Prostate gland (tissue), 2 donors: ENCODE results near the gene SMC1A. TPM values are rescaled to one million over a fixed set of nuclear protein-coding genes. Genes with fewer than 3 reads are reported as not detected.

Experiments used
- DNase-seq: peaks from one replicate; pipeline ENCODE4 v3.0.0-alpha.2; 2019; ENCODE audit warnings: low spot score
- H3K27ac ChIP-seq, 2 donors: fragments of 200-600 bp; sonication (generic); 2 replicates each; pipeline ENCODE4 v1.5.1; 2017 to 2019
- H3K27me3 ChIP-seq: fragments of 200-600 bp; sonication (generic); replicated peaks from 2 replicates; pipeline ENCODE4 v1.5.1; 2019; ENCODE audit not compliant: insufficient read depth
- H3K36me3 ChIP-seq, 2 donors: fragments of 200-600 bp; sonication (generic); 1 replicate in 1 of 2; 2 replicates in 1 of 2; pipeline versions ENCODE4 v1.5.1 to v1.8.1; 2017 to 2019
- H3K4me1 ChIP-seq: fragments of 200-600 bp; sonication (generic); replicated peaks from 2 replicates; pipeline ENCODE4 v1.5.1; 2019
- H3K4me3 ChIP-seq, 2 donors: fragments of 200-600 bp; sonication (generic); 2 replicates each; pipeline ENCODE4 v1.5.1; 2017 to 2019
- H3K9me3 ChIP-seq: fragments of 200-600 bp; sonication (generic); 2 replicates; pipeline ENCODE4 v1.5.1; 2017
- CTCF ChIP-seq, 4 experiments: fragments of 200-600 bp in 2 of 4; fragments of 450-650 bp in 2 of 4; sonication (generic) in 2 of 4; IDR thresholded peaks; 1 replicate in 3 of 4; 2 replicates in 1 of 4; pipeline ENCODE4 v1.5.1; 2016 to 2019; ENCODE audit warnings: antibody characterized with exemption in 4 of 4, mild to moderate bottlenecking in 2 of 4, moderate library complexity in 2 of 4
- POLR2A ChIP-seq: fragments of 450-650 bp; IDR thresholded peaks from one replicate; pipeline ENCODE4 v1.6.1; 2016; ENCODE audit warnings: antibody characterized with exemption, mild to moderate bottlenecking
- POLR2AphosphoS5 ChIP-seq: sonication (generic); formaldehyde crosslinking; IDR thresholded peaks from one replicate; pipeline ENCODE4 v1.6.1; 2017; ENCODE audit warnings: antibody characterized with exemption
- WGBS: methylation state at CpG from one replicate; pipeline ENCODE4 v1.1.5; 2018; 5-methylcytosine and 5-hydroxymethylcytosine counted together
- intact Hi-C: fragments of 100-400 bp; cut with DNase I; formaldehyde crosslinking; loops from one replicate; pipeline ENCODE4 v1.14.2; 2022
- total RNA-seq, 2 donors: library from RNA; depleted of rRNA; stranded (reverse); fragments of >200 nt; gene quantifications; one replicate each; pipeline ENCODE4 v1.1.0, GENCODE V29; 2016

SMC1A gene
- total RNA-seq, 2 donors from 2014 or later = 31.1 to 35.4 TPM

GRCh38 chrX:53403535-53403934, 18.9 kb downstream of the SMC1A start:
- no peak for DNase-seq
- H3K36me3 ChIP-seq = no peaks in the 10 kb centered on the region
- intact Hi-C loops = no loop called here
- 97% methylated on average over 10 of the region's 10 CpGs for WGBS
- no peaks in the 10 kb centered on the region for H3K27me3 ChIP-seq
- H3K27ac ChIP-seq = no peak overlapping the region
- H3K4me1 ChIP-seq = no peaks in the 10 kb centered on the region
- TF ChIP-seq POLR2A = no peak
- TF ChIP-seq POLR2AphosphoS5 = no peak
- TF ChIP-seq CTCF (IDR thresholded peaks at IDR 0.05) = no peak
- no peak overlapping the region for H3K4me3 ChIP-seq
- no peaks in the 10 kb centered on the region for H3K9me3 ChIP-seq

- Histone ChIP-seq H3K4me1 (no peaks in the 10 kb centered on the region), H3K36me3 (no peaks in the 10 kb centered on the region), H3K9me3 (no peaks in the 10 kb centered on the region), H3K4me3 (no peak overlapping the region), H3K27me3 (no peaks in the 10 kb centered on the region), H3K27ac (no peak overlapping the region)
- intact Hi-C loops = no loop called here
- 90% methylated on average over 1 of the region's 1 CpG for WGBS
- no peak for DNase-seq
- TF ChIP-seq CTCF (IDR thresholded peaks at IDR 0.05) = no peak
- TF ChIP-seq POLR2AphosphoS5 = no peak
- no peak for TF ChIP-seq POLR2A
Measured at GRCh38 chrX:53398216-53398615, 24.2 kb downstream of the SMC1A start.

GRCh38 chrX:53395605-53396298, 26.7 kb downstream of the SMC1A start:
- Histone ChIP-seq H3K27ac (no peak overlapping the region), H3K27me3 (no peaks in the 10 kb centered on the region), H3K4me3 (no peak overlapping the region), H3K36me3 (no peaks in the 10 kb centered on the region), H3K4me1 (no peaks in the 10 kb centered on the region), H3K9me3 (no peaks in the 10 kb centered on the region)
- TF ChIP-seq POLR2A = no peak
- no peak for TF ChIP-seq CTCF (IDR thresholded peaks at IDR 0.05)
- TF ChIP-seq POLR2AphosphoS5 = no peak
- intact Hi-C loops = no loop called here
- 100% methylated on average over 2 of the region's 2 CpGs for WGBS
- DNase-seq = no peak

GRCh38 chrX:53383376-53384076, 38.9 kb downstream of the SMC1A start:
- TF ChIP-seq POLR2A (no peak), POLR2AphosphoS5 (no peak)
- no peak overlapping the region for H3K27ac ChIP-seq
- no peaks in the 10 kb centered on the region for H3K27me3 ChIP-seq
- no peaks in the 10 kb centered on the region for H3K36me3 ChIP-seq
- H3K9me3 ChIP-seq = no peaks in the 10 kb centered on the region
- intact Hi-C loops = no loop called here
- 68% methylated on average over 4 of the region's 4 CpGs for WGBS
- no peak for DNase-seq
- H3K4me1 ChIP-seq = no peaks in the 10 kb centered on the region
- H3K4me3 ChIP-seq = no peak overlapping the region

- TF ChIP-seq POLR2A (no peak), CTCF (IDR thresholded peaks at IDR 0.05) (no peak), POLR2AphosphoS5 (no peak)
- no peak overlapping the region for H3K4me3 ChIP-seq
- H3K9me3 ChIP-seq = no peaks in the 10 kb centered on the region
- no peak for DNase-seq
- no peaks in the 10 kb centered on the region for H3K4me1 ChIP-seq
- H3K27me3 ChIP-seq = no peaks in the 10 kb centered on the region
- no peak overlapping the region for H3K27ac ChIP-seq
- intact Hi-C loops = no loop called here
- no peaks in the 10 kb centered on the region for H3K36me3 ChIP-seq
- WGBS = 76% methylated on average over 3 of the region's 4 CpGs
Measured at GRCh38 chrX:53379747-53380146, 42.7 kb downstream of the SMC1A start.
